OCI-M2 (cell line): ENCODE results near the gene ACAT2.
"Not testable (repeated sequence)": the region's sequence is repeated elsewhere in the genome, so short reads cannot be mapped to it uniquely, and the experiment has no call there.

Source experiments
- DNase-seq: peaks from one replicate; lab custom pipeline; 2025; ENCODE audit not compliant: unreplicated experiment; lab: John Stamatoyannopoulos, UW

The ACAT2 gene

GRCh38 chr6:159806021-159806458 is 44.2 kb downstream of the ACAT2 start:
- DNase-seq, result no peak

- DNase-seq, result no peak
Measured at GRCh38 chr6:159807150-159807858, 45.5 kb downstream of the ACAT2 start.

GRCh38 chr6:159808647-159809046 is 46.8 kb downstream of the ACAT2 start:
- DNase-seq, result no peak

- no peak for DNase-seq
Measured at GRCh38 chr6:159809149-159809548, 47.3 kb downstream of the ACAT2 start.

GRCh38 chr6:159813781-159814180 is 51.9 kb downstream of the ACAT2 start:
- DNase-seq, result no peak

GRCh38 chr6:159815410-159815809 is 53.6 kb downstream of the ACAT2 start:
- no peak for DNase-seq

- not testable (repeated sequence) for DNase-seq
Measured at GRCh38 chr6:159816775-159817174, 54.9 kb downstream of the ACAT2 start.

- no peak for DNase-seq
Measured at GRCh38 chr6:159817951-159818739, 56.3 kb downstream of the ACAT2 start.

GRCh38 chr6:159819098-159819497 is 57.3 kb downstream of the ACAT2 start:
- DNase-seq, result no peak

- DNase-seq, result no peak
Measured at GRCh38 chr6:159819932-159820640, 58.2 kb downstream of the ACAT2 start.

- DNase-seq, result no peak
Measured at GRCh38 chr6:159821122-159821521, 59.3 kb downstream of the ACAT2 start.

GRCh38 chr6:159821726-159822125 is 59.9 kb downstream of the ACAT2 start:
- DNase-seq, result no peak

- no peak for DNase-seq
Measured at GRCh38 chr6:159823953-159824352, 62.1 kb downstream of the ACAT2 start.

- DNase-seq, result not testable (repeated sequence)
Measured at GRCh38 chr6:159824690-159825089, 62.8 kb downstream of the ACAT2 start.

- no peak for DNase-seq
Measured at GRCh38 chr6:159826004-159826403, 64.2 kb downstream of the ACAT2 start.

GRCh38 chr6:159826968-159827647 is 65.3 kb downstream of the ACAT2 start:
- DNase-seq, result no peak

GRCh38 chr6:159828074-159828473 is 66.2 kb downstream of the ACAT2 start:
- DNase-seq, result no peak
